Suprapubic skin (tissue), 3 donors: Measurements from ENCODE around the gene PHKB.

Source experiments
- CTCF ChIP-seq, 2 donors: fragments of 200-600 bp in 1 of 2; fragments of 450-650 bp in 1 of 2; sonication (generic) in 1 of 2; IDR thresholded peaks; one replicate each; pipeline ENCODE4 v1.5.1; 2016 to 2019; ENCODE audit warnings: antibody characterized with exemption in 2 of 2, mild to moderate bottlenecking in 1 of 2, moderate library complexity in 1 of 2
- EP300 ChIP-seq: sonication (generic); formaldehyde crosslinking; IDR thresholded peaks from one replicate; pipeline ENCODE4 v1.6.1; 2017; ENCODE audit warnings: antibody characterized with exemption
- POLR2A ChIP-seq, 2 donors: fragments of 450-650 bp; IDR thresholded peaks; one replicate each; pipeline ENCODE4 v1.6.1; 2017; ENCODE audit warnings: antibody characterized with exemption in 2 of 2, mild to moderate bottlenecking in 2 of 2, moderate library complexity in 2 of 2

DNA sequence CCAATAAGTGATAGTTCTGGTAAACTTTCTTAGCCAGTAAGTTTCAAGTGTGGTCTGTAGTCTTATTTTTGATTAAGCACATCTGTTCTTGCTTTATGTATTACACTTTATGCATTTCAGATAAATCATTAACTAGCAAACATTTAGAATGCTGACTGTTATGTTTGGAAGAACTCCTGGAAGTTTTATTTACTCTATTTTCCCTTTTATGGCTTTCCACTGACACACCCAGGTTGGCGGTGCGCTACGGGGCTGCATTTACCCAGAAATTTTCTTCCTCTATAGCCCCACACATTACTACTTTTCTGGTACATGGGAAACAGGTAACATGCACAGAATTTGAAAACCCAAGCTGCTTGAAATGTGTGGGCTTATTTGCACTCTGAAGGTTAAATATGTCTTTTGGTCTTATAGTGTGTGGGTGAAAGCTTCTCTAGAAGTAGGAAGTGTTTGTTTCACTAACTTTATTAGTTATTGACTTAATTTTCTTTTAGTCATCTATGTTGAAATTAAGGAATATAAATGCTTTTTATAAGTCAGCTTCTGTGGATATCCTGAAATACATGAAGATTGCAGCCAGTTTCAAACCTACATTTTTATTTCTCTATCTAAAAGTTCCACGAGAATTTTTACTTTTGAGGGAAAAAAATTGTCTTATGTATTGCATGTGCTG is 203.7 kb downstream of the PHKB start:
- TF ChIP-seq CTCF (IDR thresholded peaks at IDR 0.05) (no peak), EP300 (no peak), POLR2A (IDR thresholded peaks at IDR 0.05) (no peak)
